GM19025 (cell line): ENCODE measurements around the gene VCY1B.
"Not testable (repeated sequence)": the region's sequence is repeated elsewhere in the genome, so short reads cannot be mapped to it uniquely, and the experiment has no call there.

ENCODE experiments used
- ATAC-seq: cut with Tn5 transposase; IDR thresholded peaks from one replicate; pipeline ENCODE4 v1.9.1; 2021; ENCODE audit warnings: mild to moderate bottlenecking, low read depth, moderate library complexity; ENCODE audit not compliant: unreplicated experiment

VCY1B gene

DNA sequence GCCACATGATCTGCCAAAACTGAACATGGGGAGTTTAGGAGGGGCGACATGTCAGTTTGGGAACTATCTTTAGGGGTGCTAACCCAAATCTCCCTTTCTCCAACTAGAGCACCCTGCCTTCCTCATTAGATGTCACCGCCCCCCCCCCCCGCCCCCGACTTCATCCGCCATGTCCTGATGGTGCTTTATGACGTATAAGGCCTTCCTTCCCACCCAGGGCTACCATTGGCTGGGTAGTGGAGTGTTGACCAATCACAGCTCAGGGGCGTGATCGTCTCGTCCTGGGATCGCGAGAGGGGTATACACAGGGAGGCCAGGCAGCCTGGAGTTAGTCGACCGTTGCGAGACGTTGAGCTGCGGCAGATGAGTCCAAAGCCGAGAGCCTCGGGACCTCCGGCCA lies at the start of gene VCY1B:
Gene VCY1B, plus strand, starts transcription at position 301 of the 400 bp plus-strand sequence. Its CDS starts 63 bp downstream, at position 364.
- not testable (repeated sequence) for ATAC-seq

DNA sequence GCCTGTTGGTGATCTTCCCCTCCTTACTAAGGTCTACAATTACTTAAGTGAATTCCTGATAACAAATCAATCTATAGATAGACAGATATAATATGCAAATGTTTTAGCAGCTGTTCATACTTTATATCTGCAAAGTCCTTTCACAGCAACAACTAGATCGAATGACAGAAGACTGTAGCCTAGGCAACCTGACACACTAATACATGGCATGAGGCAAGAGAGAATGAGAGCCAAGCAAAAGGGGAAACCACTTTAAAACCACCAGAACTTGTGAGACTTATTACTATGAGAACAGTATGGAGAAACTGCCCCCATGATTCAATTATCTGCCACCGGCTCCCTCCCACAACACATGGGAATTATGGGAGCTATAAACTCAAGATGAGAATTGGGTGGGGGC lies 44.1 kb upstream of the VCY1B start:
- not testable (repeated sequence) for ATAC-seq

DNA sequence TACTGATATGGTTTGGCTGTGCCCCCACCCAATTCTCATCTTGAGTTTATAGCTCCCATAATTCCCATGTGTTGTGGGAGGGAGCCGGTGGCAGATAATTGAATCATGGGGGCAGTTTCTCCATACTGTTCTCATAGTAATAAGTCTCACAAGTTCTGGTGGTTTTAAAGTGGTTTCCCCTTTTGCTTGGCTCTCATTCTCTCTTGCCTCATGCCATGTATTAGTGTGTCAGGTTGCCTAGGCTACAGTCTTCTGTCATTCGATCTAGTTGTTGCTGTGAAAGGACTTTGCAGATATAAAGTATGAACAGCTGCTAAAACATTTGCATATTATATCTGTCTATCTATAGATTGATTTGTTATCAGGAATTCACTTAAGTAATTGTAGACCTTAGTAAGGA lies 25.6 kb upstream of the VCY1B start:
- ATAC-seq: not testable (repeated sequence)

DNA sequence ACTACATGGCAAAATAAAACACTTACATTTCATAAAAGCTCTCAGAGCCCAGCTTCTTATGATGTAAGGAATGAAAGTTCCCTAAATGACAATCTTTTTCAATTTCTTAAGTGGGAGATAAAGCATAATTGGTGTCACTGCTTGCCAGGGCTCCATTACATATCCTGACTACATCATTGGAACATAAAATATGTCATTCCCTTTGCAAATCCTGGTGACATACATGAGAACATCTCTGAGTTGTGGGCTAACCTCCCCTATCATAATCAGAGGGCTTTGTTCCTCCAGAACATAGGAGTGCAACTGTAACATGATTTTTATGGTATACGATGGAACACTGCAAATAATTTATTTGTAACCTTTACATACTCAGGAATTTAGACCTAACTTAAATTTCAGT lies 29.9 kb downstream of the VCY1B start:
- no peak for ATAC-seq
